HG03108 (cell line): ENCODE data around the gene SH2B2.
"Not testable (repeated sequence)": the region's sequence is repeated elsewhere in the genome, so short reads cannot be mapped to it uniquely, and the experiment has no call there.

Experiments used
- ATAC-seq: cut with Tn5 transposase; IDR thresholded peaks from one replicate; pipeline ENCODE4 v1.9.1; 2021; ENCODE audit warnings: moderate library complexity; ENCODE audit not compliant: unreplicated experiment

SH2B2 gene

GRCh38 chr7:102284891-102285539 lies 1.7 kb upstream of the SH2B2 start:
- ATAC-seq = no peak

- no peak for ATAC-seq
Observed at GRCh38 chr7:102285540-102286236, 980 bp upstream of the SH2B2 start.

- no peak for ATAC-seq
Observed at GRCh38 chr7:102287111-102287980, 678 bp downstream of the SH2B2 start.

- ATAC-seq = no peak
Observed at GRCh38 chr7:102287981-102288278, 1.3 kb downstream of the SH2B2 start.

- ATAC-seq = no peak
Observed at GRCh38 chr7:102288285-102288930, 1.7 kb downstream of the SH2B2 start.

GRCh38 chr7:102289057-102289456 lies 2.4 kb downstream of the SH2B2 start:
- no peak for ATAC-seq

GRCh38 chr7:102291056-102291915 lies 4.6 kb downstream of the SH2B2 start:
- peak; percentile 35 for ATAC-seq

GRCh38 chr7:102291916-102292267 lies 5.2 kb downstream of the SH2B2 start:
- no peak for ATAC-seq

GRCh38 chr7:102292813-102293798 lies 6.4 kb downstream of the SH2B2 start:
- ATAC-seq = no peak

GRCh38 chr7:102294589-102294988 lies 7.9 kb downstream of the SH2B2 start:
- no peak for ATAC-seq

- ATAC-seq = no peak
Observed at GRCh38 chr7:102295346-102296178, 8.9 kb downstream of the SH2B2 start.

GRCh38 chr7:102296179-102296438 lies 9.4 kb downstream of the SH2B2 start:
- no peak for ATAC-seq

- no peak for ATAC-seq
Observed at GRCh38 chr7:102296514-102296913, 9.8 kb downstream of the SH2B2 start.

- no peak for ATAC-seq
Observed at GRCh38 chr7:102297487-102298218, 11.0 kb downstream of the SH2B2 start.

GRCh38 chr7:102300643-102301221 lies 14.1 kb downstream of the SH2B2 start:
- no peak for ATAC-seq

- not testable (repeated sequence) for ATAC-seq
Observed at GRCh38 chr7:102301367-102301766, 14.7 kb downstream of the SH2B2 start.

- ATAC-seq = no peak
Observed at GRCh38 chr7:102302025-102302424, 15.4 kb downstream of the SH2B2 start.
